Fibroblast of mammary gland (primary cell): ENCODE measurements around the gene GARIN6.
A peak's percentile ranks its signal among the peaks of the same experiment; 100 is the strongest.

Experiments used
- DNase-seq: peaks from one replicate; pipeline ENCODE4 v3.0.0-alpha.2; 2010; ENCODE audit warnings: low read depth
- H3K4me3 ChIP-seq: 2 replicates; pipeline ENCODE4 v1.5.1; 2011; ENCODE audit warnings: low read depth, mild to moderate bottlenecking, low read length, moderate library complexity; ENCODE audit not compliant: control insufficient read depth
- TF ChIP-seq, protein P1 (sequence below): conservative IDR thresholded peaks from 2 replicates; pipeline ENCODE4 v1.5.1; 2011; ENCODE audit warnings: low read depth, low read length, inconsistent platforms; ENCODE audit not compliant: control insufficient read depth, insufficient read depth

The GARIN6 gene

DNA sequence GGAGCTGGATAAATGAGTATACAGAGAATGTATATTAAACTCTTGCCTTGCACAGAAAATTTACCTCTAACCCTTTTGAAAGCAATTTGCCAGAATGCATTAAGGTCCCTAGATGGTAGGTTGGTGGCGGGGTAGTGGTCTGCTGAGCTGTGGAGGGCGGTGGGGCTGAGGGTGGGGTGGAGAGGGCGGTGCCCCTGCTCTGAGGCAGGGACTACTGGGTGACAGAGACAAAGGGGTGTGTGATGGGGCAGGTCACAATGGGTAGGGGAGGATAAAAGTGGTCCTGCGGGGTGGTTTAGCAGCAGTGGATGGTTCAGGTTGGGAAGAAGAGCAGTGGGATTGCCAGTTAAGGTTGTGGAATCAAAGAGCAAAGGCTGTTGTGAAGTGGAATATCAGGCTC lies at the start of gene GARIN6:
Gene GARIN6, plus strand, starts transcription at position 301 of the 400 bp plus-strand sequence. CDS start 422 bp downstream, outside the sequence.
- DNase-seq, result no peak
- TF ChIP-seq, protein P1, sequence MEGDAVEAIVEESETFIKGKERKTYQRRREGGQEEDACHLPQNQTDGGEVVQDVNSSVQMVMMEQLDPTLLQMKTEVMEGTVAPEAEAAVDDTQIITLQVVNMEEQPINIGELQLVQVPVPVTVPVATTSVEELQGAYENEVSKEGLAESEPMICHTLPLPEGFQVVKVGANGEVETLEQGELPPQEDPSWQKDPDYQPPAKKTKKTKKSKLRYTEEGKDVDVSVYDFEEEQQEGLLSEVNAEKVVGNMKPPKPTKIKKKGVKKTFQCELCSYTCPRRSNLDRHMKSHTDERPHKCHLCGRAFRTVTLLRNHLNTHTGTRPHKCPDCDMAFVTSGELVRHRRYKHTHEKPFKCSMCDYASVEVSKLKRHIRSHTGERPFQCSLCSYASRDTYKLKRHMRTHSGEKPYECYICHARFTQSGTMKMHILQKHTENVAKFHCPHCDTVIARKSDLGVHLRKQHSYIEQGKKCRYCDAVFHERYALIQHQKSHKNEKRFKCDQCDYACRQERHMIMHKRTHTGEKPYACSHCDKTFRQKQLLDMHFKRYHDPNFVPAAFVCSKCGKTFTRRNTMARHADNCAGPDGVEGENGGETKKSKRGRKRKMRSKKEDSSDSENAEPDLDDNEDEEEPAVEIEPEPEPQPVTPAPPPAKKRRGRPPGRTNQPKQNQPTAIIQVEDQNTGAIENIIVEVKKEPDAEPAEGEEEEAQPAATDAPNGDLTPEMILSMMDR, result no peak
- H3K4me3 ChIP-seq, result no peak within 1 kb of the TSS

DNA sequence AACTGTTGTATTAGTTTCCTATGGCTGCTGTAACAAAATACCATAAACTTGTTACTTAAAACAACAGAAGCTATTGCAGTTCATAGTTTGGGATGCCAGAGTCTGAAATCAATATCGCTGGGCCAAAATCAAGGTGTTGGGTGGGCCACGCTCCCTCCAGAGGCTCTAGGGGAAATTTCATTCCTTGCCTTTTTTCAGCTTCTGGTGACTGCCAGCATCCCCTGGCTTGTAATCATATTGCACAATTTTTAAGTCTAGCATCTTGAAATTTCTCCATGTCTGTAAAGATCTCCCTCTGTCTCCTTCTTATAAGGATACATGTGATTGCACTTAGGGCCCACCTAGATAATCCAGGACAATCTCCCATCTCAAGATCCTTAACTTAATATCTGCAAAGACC lies 48.8 kb upstream of the GARIN6 start:
- TF ChIP-seq, protein P1, result no peak
- no peak overlapping the region for H3K4me3 ChIP-seq
- DNase-seq, result no peak

GRCh38 chr12:99600388-99600787 lies 47.2 kb upstream of the GARIN6 start:
- TF ChIP-seq, protein P1, result no peak
- no peak overlapping the region for H3K4me3 ChIP-seq
- DNase-seq, result no peak

DNA sequence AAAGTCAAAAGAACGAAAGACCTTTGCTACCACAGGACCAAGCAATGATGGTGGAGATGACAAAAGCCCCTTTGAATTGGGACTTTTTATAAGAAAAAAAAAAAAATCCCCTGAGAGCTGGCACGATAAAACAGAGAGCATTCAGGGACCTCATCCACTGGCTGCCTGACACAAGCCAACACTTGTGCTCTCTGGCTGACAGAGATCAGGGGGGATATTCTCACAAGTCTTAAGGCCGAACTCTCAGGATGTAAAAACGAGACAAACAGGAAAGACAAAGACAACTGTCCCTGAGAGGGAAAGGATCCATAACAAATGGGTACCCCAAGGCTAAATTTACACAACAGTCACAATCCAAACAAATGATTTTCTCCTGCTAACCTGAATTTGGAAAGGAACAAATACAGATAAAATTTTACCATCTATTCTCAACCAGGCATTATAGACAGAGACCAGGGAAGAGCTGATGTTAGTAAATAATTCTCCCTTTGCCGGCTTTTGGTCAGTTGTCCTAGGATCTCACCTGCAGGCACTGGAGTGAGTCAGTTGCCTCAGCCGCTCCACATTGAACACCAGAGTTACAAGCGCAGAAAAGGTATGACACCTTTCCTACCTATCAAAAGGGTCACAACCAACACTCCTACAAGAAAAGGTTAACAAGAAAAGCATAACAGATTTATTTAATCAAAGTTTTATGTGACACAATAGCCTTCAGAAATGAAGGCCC lies 37.9 kb upstream of the GARIN6 start:
- H3K4me3 ChIP-seq, result no peak overlapping the region
- DNase-seq, result no peak
- TF ChIP-seq, protein P1, result no peak

- H3K4me3 ChIP-seq, result no peak overlapping the region
- TF ChIP-seq, protein P1, result no peak
- peak; percentile 2 for DNase-seq
Measured at GRCh38 chr12:99611117-99611516, 36.4 kb upstream of the GARIN6 start.

DNA sequence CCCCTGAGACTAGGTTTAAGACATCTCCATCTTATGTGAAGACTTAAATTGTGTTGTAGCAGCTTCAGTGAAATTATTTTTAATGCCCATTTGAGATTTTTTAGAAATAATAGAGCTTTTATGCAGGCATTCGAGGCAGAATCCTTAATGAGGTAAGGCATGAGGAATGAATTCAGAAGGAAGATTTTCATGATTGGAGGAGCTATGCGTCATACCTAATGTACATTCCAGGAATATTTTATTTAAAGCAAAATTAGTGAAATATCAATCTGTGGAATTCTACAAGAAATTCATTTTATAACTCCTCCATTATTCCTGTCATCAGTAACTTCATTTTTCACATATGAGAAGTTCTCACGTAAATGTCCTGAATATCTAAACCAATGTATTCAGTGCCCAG lies 36.0 kb upstream of the GARIN6 start:
- TF ChIP-seq, protein P1, result no peak
- DNase-seq, result no peak
- no peak overlapping the region for H3K4me3 ChIP-seq
